Parathyroid adenoma (tissue), 2 donors: ENCODE data around the gene PALLD.

Experiments
- H2AFZ ChIP-seq: fragments of 300-600 bp; sonication (generic); one replicate; pipeline ENCODE4 v1.7.0; 2017; ENCODE audit warnings: antibody characterized with exemption, mild to moderate bottlenecking
- H3K27ac ChIP-seq: fragments of 300-600 bp; sonication (generic); one replicate; pipeline ENCODE4 v1.7.0; 2017
- H3K27me3 ChIP-seq: fragments of 300-600 bp; sonication (generic); one replicate; pipeline ENCODE4 v1.7.0; 2017; ENCODE audit warnings: low read length; ENCODE audit not compliant: control insufficient read depth, insufficient read depth
- H3K36me3 ChIP-seq: fragments of 300-600 bp; sonication (generic); one replicate; pipeline ENCODE4 v1.7.0; 2017; ENCODE audit warnings: low read length; ENCODE audit not compliant: control insufficient read depth, insufficient read depth
- H3K4me1 ChIP-seq: fragments of 300-600 bp; sonication (generic); one replicate; pipeline ENCODE4 v1.7.0; 2017; ENCODE audit warnings: control low read depth
- H3K4me2 ChIP-seq: fragments of 300-600 bp; sonication (generic); one replicate; pipeline ENCODE4 v1.7.0; 2017; ENCODE audit warnings: low read length
- H3K4me3 ChIP-seq: fragments of 300-600 bp; sonication (generic); one replicate; pipeline ENCODE4 v1.7.0; 2017; ENCODE audit warnings: low read depth, low read length
- H3K79me2 ChIP-seq: fragments of 300-600 bp; sonication (generic); one replicate; pipeline ENCODE4 v1.7.0; 2017; ENCODE audit warnings: control low read depth
- H3K9ac ChIP-seq: fragments of 300-600 bp; sonication (generic); one replicate; pipeline ENCODE4 v1.7.0; 2017; ENCODE audit warnings: mild to moderate bottlenecking
- H3K9me3 ChIP-seq: fragments of 300-600 bp; sonication (generic); one replicate; pipeline ENCODE4 v1.7.0; 2017; ENCODE audit warnings: low read length; ENCODE audit not compliant: control insufficient read depth
- CTCF ChIP-seq: fragments of 300-600 bp; sonication (generic); IDR thresholded peaks from one replicate; pipeline ENCODE4 v1.7.0; 2017; ENCODE audit warnings: antibody characterized with exemption, mild to moderate bottlenecking
- donor health status: primary hyperparathyroidism.

PALLD gene

GRCh38 chr4:168501407-168501806 is 4.6 kb downstream of the PALLD start:
- Histone ChIP-seq H3K4me2 (no peak overlapping the region), H3K79me2 (no peaks in the 10 kb centered on the region), H3K27me3 (no peaks in the 10 kb centered on the region), H3K27ac (no peak overlapping the region), H2AFZ (no peak overlapping the region), H3K9ac (no peak overlapping the region), H3K4me1 (no peaks in the 10 kb centered on the region), H3K4me3 (no peak overlapping the region), H3K9me3 (no peaks in the 10 kb centered on the region), H3K36me3 (no peaks in the 10 kb centered on the region)
- no peak for TF ChIP-seq CTCF

- Histone ChIP-seq H3K4me3 (no peak overlapping the region), H3K79me2 (no peaks in the 10 kb centered on the region), H2AFZ (no peak overlapping the region), H3K4me2 (no peak overlapping the region), H3K9ac (no peak overlapping the region), H3K36me3 (no peaks in the 10 kb centered on the region), H3K27me3 (no peaks in the 10 kb centered on the region), H3K4me1 (no peaks in the 10 kb centered on the region), H3K9me3 (no peaks in the 10 kb centered on the region), H3K27ac (no peak overlapping the region)
- TF ChIP-seq CTCF, result no peak
Observed at GRCh38 chr4:168502861-168503260, 6.0 kb downstream of the PALLD start.

GRCh38 chr4:168503652-168504362 is 7.0 kb downstream of the PALLD start:
- Histone ChIP-seq H3K4me1 (no peaks in the 10 kb centered on the region), H3K27me3 (no peaks in the 10 kb centered on the region), H3K9ac (no peak overlapping the region), H3K9me3 (no peaks in the 10 kb centered on the region), H3K4me3 (no peak overlapping the region), H3K27ac (peak overlapping the region; percentile 24), H3K4me2 (no peak overlapping the region), H3K79me2 (no peaks in the 10 kb centered on the region), H3K36me3 (no peaks in the 10 kb centered on the region), H2AFZ (no peak overlapping the region)
- no peak for TF ChIP-seq CTCF

GRCh38 chr4:168504526-168504925 is 7.7 kb downstream of the PALLD start:
- H3K9me3 ChIP-seq, result no peaks in the 10 kb centered on the region
- no peak overlapping the region for H3K4me2 ChIP-seq
- no peak overlapping the region for H3K9ac ChIP-seq
- H2AFZ ChIP-seq, result no peak overlapping the region
- no peak for TF ChIP-seq CTCF
- no peaks in the 10 kb centered on the region for H3K36me3 ChIP-seq
- no peak overlapping the region for H3K4me3 ChIP-seq
- H3K79me2 ChIP-seq, result no peaks in the 10 kb centered on the region
- H3K27me3 ChIP-seq, result no peaks in the 10 kb centered on the region
- H3K27ac ChIP-seq, result no peak overlapping the region
- no peaks in the 10 kb centered on the region for H3K4me1 ChIP-seq

GRCh38 chr4:168506014-168506413 is 9.2 kb downstream of the PALLD start:
- no peaks in the 10 kb centered on the region for H3K36me3 ChIP-seq
- no peak for TF ChIP-seq CTCF
- no peaks in the 10 kb centered on the region for H3K9me3 ChIP-seq
- no peak overlapping the region for H3K9ac ChIP-seq
- no peak overlapping the region for H3K4me2 ChIP-seq
- no peak overlapping the region for H3K27ac ChIP-seq
- no peak overlapping the region for H3K4me3 ChIP-seq
- H2AFZ ChIP-seq, result no peak overlapping the region
- no peaks in the 10 kb centered on the region for H3K79me2 ChIP-seq
- no peaks in the 10 kb centered on the region for H3K27me3 ChIP-seq
- H3K4me1 ChIP-seq, result no peaks in the 10 kb centered on the region
